Measurements from ENCODE around the gene PPP1R14B. TPM values are rescaled to one million over a fixed set of nuclear protein-coding genes. Genes with fewer than 3 reads are reported as not detected.
A peak's percentile ranks its signal among the peaks of the same experiment; 100 is the strongest.

Gene PPP1R14B
- total and polyA plus RNA-seq, 4 donors, result 22.5 to 127 (median 122) TPM

DNA sequence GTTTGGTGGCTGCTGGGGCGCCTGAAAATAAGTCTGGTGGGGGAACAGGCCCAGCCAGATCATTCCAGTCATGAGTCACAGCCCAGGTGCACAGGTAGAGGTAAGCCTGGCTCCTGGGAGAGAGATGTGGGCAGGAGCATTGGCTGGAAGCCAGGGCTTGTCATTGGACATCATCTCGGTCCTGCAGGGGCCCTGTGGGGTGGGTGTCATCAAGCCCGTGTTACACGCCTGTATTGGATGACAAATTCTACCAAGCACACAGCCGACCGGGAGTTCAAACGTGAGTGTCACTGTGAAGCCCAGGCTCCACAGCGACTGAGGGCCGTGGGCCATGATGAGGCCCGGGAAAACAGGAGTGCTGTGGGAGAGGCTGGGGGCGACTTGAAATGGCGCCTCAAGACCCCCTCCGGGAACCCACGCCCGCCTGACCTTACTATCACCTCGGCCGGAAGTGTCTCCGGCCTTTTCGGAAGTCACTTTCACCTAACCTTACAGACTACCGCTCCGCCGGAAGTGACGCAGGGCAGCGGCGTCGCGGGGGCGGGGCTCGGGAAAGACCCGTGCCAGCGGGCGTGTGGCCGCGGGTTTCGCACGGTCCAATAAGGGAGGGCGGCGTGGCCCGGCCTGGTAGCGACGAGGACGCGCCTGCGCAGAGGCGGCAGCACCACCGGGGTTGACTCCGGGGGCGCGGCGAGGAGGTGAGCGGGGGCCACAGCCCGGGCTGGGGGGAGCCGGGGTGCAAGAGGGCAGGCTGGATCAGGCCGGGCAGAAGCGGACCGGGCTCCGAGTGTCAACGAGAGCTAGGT is 6.1 kb downstream of the PPP1R14B start, which contains the start of gene FKBP2:
TSS of gene FKBP2 (plus strand) at position 661 of the 806 bp plus-strand sequence. CDS start 1,293 bp downstream, outside the sequence.
- peak within 1 kb of the TSS; percentile 100 for H3K27ac ChIP-seq (ENCODE audit: low read depth, low read length)
- H3K4me1 ChIP-seq (ENCODE audit: control insufficient read depth, insufficient read depth, low read length), result peaks cover 57% of the 10 kb centered on the region
- 2% methylated on average over 58 of the region's 58 CpGs for WGBS (ENCODE audit: insufficient coverage)
- no peaks in the 10 kb centered on the region for H3K27me3 ChIP-seq (ENCODE audit: control insufficient read depth, insufficient read depth, low read length)
- H3K36me3 ChIP-seq (ENCODE audit: control insufficient read depth, insufficient read depth, low read length), result peaks cover 67% of the 10 kb centered on the region
- H3K4me3 ChIP-seq (ENCODE audit: low read depth, low read length), result peak within 1 kb of the TSS; percentile 85
- H3K9me3 ChIP-seq (ENCODE audit: control insufficient read depth, insufficient read depth, low read length), result no peaks in the 10 kb centered on the region
- DNase-seq (ENCODE audit: low read depth in 4 of 6, low spot score in 6 of 6), result peak; percentile 91 to 99 (median 97)

DNA sequence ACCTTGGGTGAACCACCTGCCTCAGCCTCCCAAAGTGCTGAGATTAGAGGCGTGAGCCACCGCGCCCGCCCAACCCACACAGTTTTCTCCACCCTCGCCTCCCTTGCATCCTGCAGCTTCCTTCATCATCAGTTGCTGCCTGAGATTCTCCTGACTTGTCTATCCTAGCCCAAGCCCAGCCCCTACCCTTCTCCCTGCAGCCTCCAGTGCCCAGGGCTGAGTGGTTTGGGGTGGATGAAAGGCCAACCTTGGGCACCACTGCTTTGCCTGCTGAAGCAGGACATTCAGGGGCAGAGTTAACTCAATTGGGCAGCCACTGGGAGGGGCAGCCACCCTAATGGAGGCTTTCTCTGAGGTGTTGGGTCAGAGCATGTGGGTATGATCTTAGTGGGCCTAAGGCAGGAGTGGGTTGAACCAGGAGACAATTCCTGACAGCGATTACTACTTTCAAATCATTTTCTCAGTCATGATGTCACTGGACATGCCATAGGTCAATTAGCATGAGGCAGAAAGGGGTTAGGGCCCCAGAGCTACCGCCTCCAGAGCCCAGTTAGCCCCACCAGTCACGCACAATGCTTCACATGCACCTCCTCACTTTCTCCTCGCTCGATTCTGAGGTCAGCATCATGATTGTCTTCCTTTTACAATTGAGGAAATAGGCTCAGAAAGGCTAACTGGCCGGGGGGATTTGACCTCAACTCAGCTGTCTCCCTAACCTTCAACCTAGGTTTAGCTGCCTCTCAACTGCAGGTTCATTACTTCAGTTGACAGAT is 6.9 kb downstream of the PPP1R14B start:
- 89% methylated on average over 8 of the region's 11 CpGs for WGBS (ENCODE audit: insufficient coverage)

GRCh38 chr11:64238999-64239398 is 7.7 kb downstream of the PPP1R14B start:
- no peak overlapping the region for H3K27ac ChIP-seq (ENCODE audit: low read depth, low read length)
- peaks cover 49% of the 10 kb centered on the region for H3K4me1 ChIP-seq (ENCODE audit: control insufficient read depth, insufficient read depth, low read length)
- WGBS (ENCODE audit: insufficient coverage), result 78% methylated on average over 1 of the region's 5 CpGs
- H3K36me3 ChIP-seq (ENCODE audit: control insufficient read depth, insufficient read depth, low read length), result peaks cover 55% of the 10 kb centered on the region
- no peaks in the 10 kb centered on the region for H3K9me3 ChIP-seq (ENCODE audit: control insufficient read depth, insufficient read depth, low read length)
- no peak for DNase-seq (ENCODE audit: low read depth in 4 of 6, low spot score in 6 of 6)
- no peak overlapping the region for H3K4me3 ChIP-seq (ENCODE audit: low read depth, low read length)
- H3K27me3 ChIP-seq (ENCODE audit: control insufficient read depth, insufficient read depth, low read length), result no peaks in the 10 kb centered on the region

More for the DNA sequence above, 6.9 kb downstream of the PPP1R14B start:
- DNase-seq (ENCODE audit: low read depth in 4 of 6, low spot score in 6 of 6), result no peak
- Histone ChIP-seq H3K9me3 (ENCODE audit: control insufficient read depth, insufficient read depth, low read length) (no peaks in the 10 kb centered on the region), H3K27me3 (ENCODE audit: control insufficient read depth, insufficient read depth, low read length) (no peaks in the 10 kb centered on the region), H3K27ac (ENCODE audit: low read depth, low read length) (peak overlapping the region; percentile 100), H3K4me1 (ENCODE audit: control insufficient read depth, insufficient read depth, low read length) (peaks cover 56% of the 10 kb centered on the region), H3K4me3 (ENCODE audit: low read depth, low read length) (peak overlapping the region; percentile 85), H3K36me3 (ENCODE audit: control insufficient read depth, insufficient read depth, low read length) (peaks cover 64% of the 10 kb centered on the region)

DNA sequence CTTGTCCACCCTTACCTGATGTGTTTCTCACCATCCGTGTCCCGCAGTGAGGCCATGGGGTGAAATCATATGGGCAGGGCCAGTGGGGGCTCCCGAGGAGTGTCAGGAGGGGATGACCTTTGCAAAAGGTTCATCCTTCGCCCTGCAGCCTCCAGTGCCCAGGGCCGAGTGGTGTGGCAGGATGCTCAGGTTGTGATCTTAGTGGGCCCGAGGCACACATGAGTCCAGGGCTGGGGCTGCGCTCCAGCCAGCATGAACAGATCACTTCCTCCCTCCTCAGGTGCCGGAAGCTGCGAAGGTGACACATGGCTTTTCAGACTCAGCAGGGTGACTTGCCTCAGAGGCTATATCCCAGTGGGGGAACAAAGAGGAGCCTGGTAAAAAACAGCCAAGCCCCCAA is 8.7 kb downstream of the PPP1R14B start:
- H3K27ac ChIP-seq (ENCODE audit: low read depth, low read length), result no peak overlapping the region
- no peak overlapping the region for H3K4me3 ChIP-seq (ENCODE audit: low read depth, low read length)
- H3K4me1 ChIP-seq (ENCODE audit: control insufficient read depth, insufficient read depth, low read length), result peaks cover 49% of the 10 kb centered on the region
- 97% methylated on average over 6 of the region's 9 CpGs for WGBS (ENCODE audit: insufficient coverage)
- no peaks in the 10 kb centered on the region for H3K27me3 ChIP-seq (ENCODE audit: control insufficient read depth, insufficient read depth, low read length)
- H3K9me3 ChIP-seq (ENCODE audit: control insufficient read depth, insufficient read depth, low read length), result no peaks in the 10 kb centered on the region
- DNase-seq (ENCODE audit: low read depth in 4 of 6, low spot score in 6 of 6), result no peak
- H3K36me3 ChIP-seq (ENCODE audit: control insufficient read depth, insufficient read depth, low read length), result peaks cover 46% of the 10 kb centered on the region

DNA sequence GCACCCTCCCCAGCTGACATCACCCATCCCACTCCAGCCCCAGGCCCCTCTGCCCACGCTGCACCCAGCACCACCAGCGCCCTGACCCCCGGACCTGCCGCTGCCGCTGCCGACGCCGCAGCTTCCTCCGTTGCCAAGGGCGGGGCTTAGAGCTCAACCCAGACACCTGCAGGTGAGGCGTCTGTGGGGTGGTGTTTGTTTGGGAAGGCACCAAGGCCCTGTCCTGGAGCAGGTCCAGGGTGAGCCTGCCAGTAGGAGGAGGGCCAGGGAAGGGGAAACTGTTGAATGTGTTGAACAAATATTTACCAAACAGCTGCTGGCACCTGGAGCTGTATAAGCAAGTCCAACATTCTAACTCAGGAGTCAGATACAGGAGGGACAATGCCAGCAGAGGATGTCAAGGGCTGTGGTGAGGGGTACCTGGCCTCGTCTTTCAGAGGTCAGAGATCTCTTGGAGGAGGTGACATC is 9.2 kb downstream of the PPP1R14B start:
- peaks cover 47% of the 10 kb centered on the region for H3K4me1 ChIP-seq (ENCODE audit: control insufficient read depth, insufficient read depth, low read length)
- peaks cover 41% of the 10 kb centered on the region for H3K36me3 ChIP-seq (ENCODE audit: control insufficient read depth, insufficient read depth, low read length)
- H3K27me3 ChIP-seq (ENCODE audit: control insufficient read depth, insufficient read depth, low read length), result no peaks in the 10 kb centered on the region
- H3K9me3 ChIP-seq (ENCODE audit: control insufficient read depth, insufficient read depth, low read length), result no peaks in the 10 kb centered on the region
- no peak overlapping the region for H3K27ac ChIP-seq (ENCODE audit: low read depth, low read length)
- DNase-seq (ENCODE audit: low read depth in 4 of 6, low spot score in 6 of 6), result no peak
- 72% methylated on average over 12 of the region's 12 CpGs for WGBS (ENCODE audit: insufficient coverage)
- H3K4me3 ChIP-seq (ENCODE audit: low read depth, low read length), result no peak overlapping the region

- H3K36me3 ChIP-seq (ENCODE audit: control insufficient read depth, insufficient read depth, low read length), result peaks cover 41% of the 10 kb centered on the region
- no peak overlapping the region for H3K27ac ChIP-seq (ENCODE audit: low read depth, low read length)
- peak overlapping the region; percentile 48 for H3K4me3 ChIP-seq (ENCODE audit: low read depth, low read length)
- DNase-seq (ENCODE audit: low read depth in 4 of 6, low spot score in 6 of 6), result no peak
- H3K27me3 ChIP-seq (ENCODE audit: control insufficient read depth, insufficient read depth, low read length), result no peaks in the 10 kb centered on the region
- H3K9me3 ChIP-seq (ENCODE audit: control insufficient read depth, insufficient read depth, low read length), result no peaks in the 10 kb centered on the region
- peaks cover 52% of the 10 kb centered on the region for H3K4me1 ChIP-seq (ENCODE audit: control insufficient read depth, insufficient read depth, low read length)
- WGBS (ENCODE audit: insufficient coverage), result 90% methylated on average over 10 of the region's 12 CpGs
Measured at GRCh38 chr11:64235437-64236161, 11.1 kb downstream of the PPP1R14B start.

DNA sequence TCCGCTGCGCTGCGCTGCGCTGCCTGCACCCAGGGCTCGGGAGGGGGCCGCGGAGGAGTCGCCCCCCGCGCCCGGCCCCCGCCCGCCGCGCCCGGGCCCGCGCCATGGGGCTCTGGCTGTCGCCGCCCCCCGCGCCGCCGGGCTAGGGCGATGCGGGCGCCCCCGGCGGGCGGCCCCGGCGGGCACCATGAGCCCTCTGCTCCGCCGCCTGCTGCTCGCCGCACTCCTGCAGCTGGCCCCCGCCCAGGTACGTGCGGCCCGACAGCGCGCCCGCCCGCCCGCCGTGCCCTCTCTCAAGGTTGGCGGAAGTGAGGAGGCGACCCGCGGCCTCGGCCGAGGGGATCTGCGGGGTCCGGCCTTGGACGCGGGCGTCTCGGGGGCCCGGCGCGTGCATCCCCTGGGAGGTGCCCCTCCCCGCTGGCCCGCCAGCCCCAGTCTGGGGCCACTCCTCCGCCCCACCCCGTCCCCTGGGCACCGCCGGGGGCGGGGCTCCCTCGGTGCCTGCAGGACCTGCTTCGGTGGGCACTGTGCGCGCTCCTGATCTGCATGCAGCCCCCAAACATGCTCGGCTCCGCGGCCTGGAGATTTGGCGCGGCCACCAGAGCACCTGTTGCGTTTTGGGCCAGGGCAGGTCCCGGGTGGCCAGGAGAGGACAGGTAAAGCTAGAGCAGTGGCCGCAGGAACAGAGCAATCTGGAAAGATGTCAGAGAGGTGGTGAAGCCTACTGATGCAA is 11.9 kb downstream of the PPP1R14B start:
- peak in 2 of 6 donors; percentile 53 to 64 for DNase-seq (ENCODE audit: low read depth in 4 of 6, low spot score in 6 of 6)
- Histone ChIP-seq H3K4me1 (ENCODE audit: control insufficient read depth, insufficient read depth, low read length) (peaks cover 49% of the 10 kb centered on the region), H3K27ac (ENCODE audit: low read depth, low read length) (peak overlapping the region; percentile 61), H3K36me3 (ENCODE audit: control insufficient read depth, insufficient read depth, low read length) (peaks cover 41% of the 10 kb centered on the region), H3K4me3 (ENCODE audit: low read depth, low read length) (peak overlapping the region; percentile 48), H3K9me3 (ENCODE audit: control insufficient read depth, insufficient read depth, low read length) (no peaks in the 10 kb centered on the region), H3K27me3 (ENCODE audit: control insufficient read depth, insufficient read depth, low read length) (no peaks in the 10 kb centered on the region)
- 1% methylated on average over 80 of the region's 80 CpGs for WGBS (ENCODE audit: insufficient coverage)

DNA sequence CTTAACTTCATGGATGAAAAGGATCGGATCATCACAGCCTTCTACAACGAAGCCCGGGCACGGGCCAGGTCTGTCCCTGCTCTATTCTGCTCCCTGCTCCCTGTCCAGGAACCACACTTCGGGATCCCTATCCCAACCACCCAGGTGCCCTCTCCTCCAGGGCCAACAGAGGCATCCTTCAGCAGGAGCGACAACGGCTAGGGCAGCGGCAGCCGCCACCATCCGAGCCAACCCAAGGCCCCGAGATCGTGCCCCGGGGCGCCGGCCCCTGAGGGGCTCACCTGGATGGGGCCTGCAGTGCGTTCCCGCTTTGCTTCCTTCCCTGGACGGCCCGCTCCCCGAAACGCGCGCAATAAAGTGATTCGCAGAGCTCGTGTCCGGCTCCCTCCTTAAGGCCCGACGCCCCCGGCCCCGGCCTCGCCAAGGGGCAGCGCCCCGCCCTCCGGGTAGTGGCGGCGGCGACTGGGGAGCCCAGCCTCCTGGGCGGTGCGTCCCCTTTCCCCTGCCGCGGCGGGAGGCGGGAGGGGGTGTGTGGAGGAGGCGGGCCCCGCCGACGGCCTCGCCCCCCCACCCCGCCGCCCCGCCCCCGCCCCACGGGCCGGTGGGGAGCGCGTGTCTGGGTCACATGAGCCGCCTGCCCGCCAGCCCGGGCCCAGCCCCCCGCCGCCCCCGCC is 12.7 kb downstream of the PPP1R14B start, which contains the start of gene VEGFB:
TSS of gene VEGFB (plus strand) at position 672 of the 674 bp plus-strand sequence. CDS start 250 bp downstream, outside the sequence.
- peak in 2 of 6 donors; percentile 78 to 85 for DNase-seq (ENCODE audit: low read depth in 4 of 6, low spot score in 6 of 6)
- Histone ChIP-seq H3K27ac (ENCODE audit: low read depth, low read length) (peak within 1 kb of the TSS; percentile 79), H3K27me3 (ENCODE audit: control insufficient read depth, insufficient read depth, low read length) (no peaks in the 10 kb centered on the region), H3K4me1 (ENCODE audit: control insufficient read depth, insufficient read depth, low read length) (peaks cover 56% of the 10 kb centered on the region), H3K4me3 (ENCODE audit: low read depth, low read length) (peak within 1 kb of the TSS; percentile 69), H3K36me3 (ENCODE audit: control insufficient read depth, insufficient read depth, low read length) (peaks cover 43% of the 10 kb centered on the region), H3K9me3 (ENCODE audit: control insufficient read depth, insufficient read depth, low read length) (no peaks in the 10 kb centered on the region)
- 2% methylated on average over 57 of the region's 62 CpGs for WGBS (ENCODE audit: insufficient coverage)

Measured in spinal cord (tissue), 10 donors.